GM12878 (cell line): Measurements from ENCODE around the gene PRKN.

ENCODE experiments used
- GABPA ChIP-seq: IDR thresholded peaks from 2 replicates; pipeline ENCODE4 v1.6.1; 2014; ENCODE audit warnings: antibody characterized with exemption, low read depth, mild to moderate bottlenecking, inconsistent platforms
- NRF1 ChIP-seq: conservative IDR thresholded peaks from 2 replicates; pipeline ENCODE4 v1.6.1; 2011; ENCODE audit warnings: mild to moderate bottlenecking, low read depth, low read length, improper control_type of control experiment
- RELA ChIP-seq: fragments of 450-650 bp; IDR thresholded peaks from 2 replicates; pipeline ENCODE4 v1.8.0; 2014; ENCODE audit warnings: borderline replicate concordance; ENCODE audit not compliant: partially characterized antibody
- RFX5 ChIP-seq: IDR thresholded peaks from 2 replicates; pipeline ENCODE4 v1.6.1; 2011; ENCODE audit warnings: low read depth, low read length, improper control_type of control experiment

GRCh38 chr6:161813156-161813555 lies 914.4 kb downstream of the PRKN start:
- TF ChIP-seq RFX5 (no peak), NRF1 (no peak), GABPA (no peak), RELA (no peak)
